Liver (tissue), 9 donors: Measurements from ENCODE around the gene S100A5. TPM values are rescaled to one million over a fixed set of nuclear protein-coding genes. Genes with fewer than 3 reads are reported as not detected.

Experiments
- DNase-seq: peaks from one replicate; pipeline ENCODE4 v3.0.0-alpha.2; 2017; ENCODE audit warnings: low spot score
- H3K27ac ChIP-seq, 2 donors: one replicate each; pipeline ENCODE4 v1.7.0; 2013; ENCODE audit warnings: inconsistent platforms in 2 of 2, low read length in 2 of 2, control low read depth in 1 of 2, low read depth in 1 of 2, mild to moderate bottlenecking in 1 of 2
- H3K27me3 ChIP-seq, 4 donors: one replicate each; pipeline versions ENCODE4 v1.6.1 to v1.7.0; 2013; ENCODE audit warnings: low read length in 3 of 4, inconsistent platforms in 1 of 4, mild to moderate bottlenecking in 1 of 4, moderate library complexity in 1 of 4; ENCODE audit not compliant: control insufficient read depth in 4 of 4, insufficient read depth in 4 of 4
- H3K36me3 ChIP-seq, 4 donors: one replicate each; pipeline versions ENCODE4 v1.6.1 to v1.7.0; 2013; ENCODE audit warnings: low read length in 3 of 4, mild to moderate bottlenecking in 3 of 4, low read depth in 1 of 4, moderate library complexity in 1 of 4; ENCODE audit not compliant: control insufficient read depth in 4 of 4, insufficient read depth in 3 of 4
- H3K4me1 ChIP-seq, 4 donors: one replicate each; pipeline versions ENCODE4 v1.6.1 to v1.7.0; 2013; ENCODE audit warnings: low read length in 3 of 4, mild to moderate bottlenecking in 3 of 4, moderate library complexity in 1 of 4; ENCODE audit not compliant: control insufficient read depth in 4 of 4, insufficient read depth in 4 of 4
- H3K4me3 ChIP-seq, 3 donors: one replicate each; pipeline versions ENCODE4 v1.6.1 to v1.7.0; 2013; ENCODE audit warnings: low read length in 3 of 3, control low read depth in 1 of 3, low read depth in 1 of 3, mild to moderate bottlenecking in 1 of 3
- H3K9ac ChIP-seq, 2 donors: one replicate each; pipeline ENCODE4 v1.7.0; 2013; ENCODE audit warnings: low read length in 2 of 2, mild to moderate bottlenecking in 2 of 2, moderate library complexity in 2 of 2, control low read depth in 1 of 2, low read depth in 1 of 2
- H3K9me3 ChIP-seq, 4 donors: one replicate each; pipeline versions ENCODE4 v1.6.1 to v1.7.0; 2013; ENCODE audit warnings: low read length in 3 of 4; ENCODE audit not compliant: control insufficient read depth in 4 of 4
- CTCF ChIP-seq: fragments of 150-350 bp; IDR thresholded peaks from 2 replicates; pipeline ENCODE4 v1.5.1; 2017; ENCODE audit warnings: improper control_type of control experiment, low read depth, low read length; ENCODE audit not compliant: missing input control
- EGR1 ChIP-seq, 2 donors: IDR thresholded peaks; 2 replicates each; pipeline ENCODE4 v1.6.1; 2016 to 2018; ENCODE audit warnings: antibody characterized with exemption in 2 of 2, low read depth in 2 of 2
- FOXA1 ChIP-seq: IDR thresholded peaks from 2 replicates; pipeline ENCODE4 v1.6.1; 2016; ENCODE audit warnings: antibody characterized with exemption
- FOXA2 ChIP-seq: IDR thresholded peaks from 2 replicates; pipeline ENCODE4 v1.6.1; 2016; ENCODE audit warnings: antibody characterized with exemption
- GABPA ChIP-seq, 2 donors: IDR thresholded peaks in 1 of 2; conservative IDR thresholded peaks in 1 of 2; 2 replicates each; pipeline ENCODE4 v1.6.1; 2016; ENCODE audit warnings: antibody characterized with exemption in 2 of 2, mild to moderate bottlenecking in 1 of 2, moderate library complexity in 1 of 2
- HNF4A ChIP-seq, 2 donors: conservative IDR thresholded peaks; 2 replicates each; pipeline ENCODE4 v1.6.1; 2016; ENCODE audit warnings: antibody characterized with exemption in 2 of 2, mild to moderate bottlenecking in 2 of 2
- HNF4G ChIP-seq: IDR thresholded peaks from 2 replicates; pipeline ENCODE4 v1.6.1; 2016; ENCODE audit warnings: antibody characterized with exemption
- JUND ChIP-seq, 2 donors: IDR thresholded peaks; 2 replicates each; pipeline ENCODE4 v1.6.1; 2016; ENCODE audit warnings: antibody characterized with exemption in 2 of 2
- NR2F2 ChIP-seq: IDR thresholded peaks from 2 replicates; pipeline ENCODE4 v1.6.1; 2016; ENCODE audit warnings: antibody characterized with exemption
- RAD21 ChIP-seq, 2 donors: IDR thresholded peaks; 2 replicates each; pipeline ENCODE4 v1.6.1; 2016; ENCODE audit warnings: antibody characterized with exemption in 2 of 2, mild to moderate bottlenecking in 2 of 2
- REST ChIP-seq: IDR thresholded peaks from 2 replicates; pipeline ENCODE4 v1.6.1; 2016; ENCODE audit warnings: antibody characterized with exemption, mild to moderate bottlenecking
- RXRA ChIP-seq, 2 donors: IDR thresholded peaks; 2 replicates each; pipeline ENCODE4 v1.6.1; 2017 to 2018; ENCODE audit warnings: antibody characterized with exemption in 2 of 2, mild to moderate bottlenecking in 1 of 2
- SP1 ChIP-seq: IDR thresholded peaks from 2 replicates; pipeline ENCODE4 v1.6.1; 2018; ENCODE audit warnings: antibody characterized with exemption, mild to moderate bottlenecking
- TAF1 ChIP-seq: conservative IDR thresholded peaks from 2 replicates; pipeline ENCODE4 v1.6.1; 2016; ENCODE audit warnings: antibody characterized with exemption, mild to moderate bottlenecking
- YY1 ChIP-seq: IDR thresholded peaks from 2 replicates; pipeline ENCODE4 v1.6.1; 2016; ENCODE audit warnings: antibody characterized with exemption, mild to moderate bottlenecking
- ZBTB33 ChIP-seq: IDR thresholded peaks from 2 replicates; pipeline ENCODE4 v1.6.1; 2016; ENCODE audit warnings: antibody characterized with exemption
- WGBS: extraction: QIAGEN DNeasy Blood & Tissue Kit; methylation state at CpG from one replicate; pipeline ENCODE4 v1.1.7; 2013; 5-methylcytosine and 5-hydroxymethylcytosine counted together
- polyA plus RNA-seq, 2 donors: library from polyadenylated mRNA; stranded (reverse) in 1 of 2; unstranded in 1 of 2; fragments of 200-250 nt in 1 of 2; fragments of >200 nt in 1 of 2; fragmentation: Nextera tagmentation in 1 of 2; extraction: Ambion mirVana in 1 of 2; gene quantifications; one replicate each; pipeline versions ENCODE4 v1.2.1 to v1.2.3, GENCODE V29; 2013 to 2015
- total RNA-seq, 2 donors: library from RNA; depleted of rRNA; stranded (reverse); fragments of >200 nt; gene quantifications; one replicate each; pipeline ENCODE4 v1.2.3, GENCODE V29; 2014
- TF ChIP-seq, protein P1 (sequence below): IDR thresholded peaks from 2 replicates; pipeline ENCODE4 v1.6.1; 2016; ENCODE audit warnings: antibody characterized with exemption
- TF ChIP-seq, protein P2 (sequence below): IDR thresholded peaks from 2 replicates; pipeline ENCODE4 v1.6.1; 2016; ENCODE audit warnings: antibody characterized with exemption
- donor health status: healthy.
- donor health status: healthy.
- donor health status: healthy.
- donor health status: healthy.
- donor health status: healthy.

S100A5 gene
- total and polyA plus RNA-seq, 4 donors, result not detected

GRCh38 chr1:153553096-153553495 lies 12.4 kb upstream of the S100A5 start:
- no peak for DNase-seq
- TF ChIP-seq TAF1, result no peak
- TF ChIP-seq, protein P1, sequence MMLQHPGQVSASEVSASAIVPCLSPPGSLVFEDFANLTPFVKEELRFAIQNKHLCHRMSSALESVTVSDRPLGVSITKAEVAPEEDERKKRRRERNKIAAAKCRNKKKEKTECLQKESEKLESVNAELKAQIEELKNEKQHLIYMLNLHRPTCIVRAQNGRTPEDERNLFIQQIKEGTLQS, result no peak
- no peak for TF ChIP-seq RAD21 (IDR thresholded peaks at IDR 0.05)
- TF ChIP-seq, protein P2, sequence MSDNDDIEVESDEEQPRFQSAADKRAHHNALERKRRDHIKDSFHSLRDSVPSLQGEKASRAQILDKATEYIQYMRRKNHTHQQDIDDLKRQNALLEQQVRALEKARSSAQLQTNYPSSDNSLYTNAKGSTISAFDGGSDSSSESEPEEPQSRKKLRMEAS, result no peak
- TF ChIP-seq SP1, result no peak
- TF ChIP-seq NR2F2, result no peak
- TF ChIP-seq EGR1 (IDR thresholded peaks at IDR 0.05; ENCODE audit: low read depth in 2 of 2), result no peak
- TF ChIP-seq GABPA (IDR thresholded peaks at IDR 0.05 in 1 of 2, conservative IDR thresholded peaks at IDR 0.05 in 1 of 2), result no peak
- TF ChIP-seq JUND (IDR thresholded peaks at IDR 0.05), result no peak
- TF ChIP-seq HNF4A (conservative IDR thresholded peaks at IDR 0.05), result no peak
- TF ChIP-seq ZBTB33, result no peak
- TF ChIP-seq FOXA1, result no peak
- TF ChIP-seq YY1, result no peak
- no peak for TF ChIP-seq CTCF
- TF ChIP-seq HNF4G, result no peak
- TF ChIP-seq REST, result no peak
- TF ChIP-seq FOXA2, result no peak
- no peak for TF ChIP-seq RXRA (IDR thresholded peaks at IDR 0.05)
- Histone ChIP-seq H3K9me3 (no peaks in the 10 kb centered on the region), H3K4me3 (no peak overlapping the region), H3K27ac (no peak overlapping the region), H3K9ac (no peak overlapping the region), H3K4me1 (no peaks in the 10 kb centered on the region), H3K27me3 (no peaks in the 10 kb centered on the region), H3K36me3 (no peaks in the 10 kb centered on the region)
- WGBS, result 90% methylated on average over 12 of the region's 12 CpGs

- no peak overlapping the region for H3K4me3 ChIP-seq
- H3K36me3 ChIP-seq, result no peaks in the 10 kb centered on the region
- no peak for DNase-seq
- no peak overlapping the region for H3K27ac ChIP-seq
- no peaks in the 10 kb centered on the region for H3K9me3 ChIP-seq
- no peaks in the 10 kb centered on the region for H3K27me3 ChIP-seq
- no peak overlapping the region for H3K9ac ChIP-seq
- no peaks in the 10 kb centered on the region for H3K4me1 ChIP-seq
- WGBS, result 93% methylated on average over 8 of the region's 8 CpGs
- TF ChIP-seq EGR1 (IDR thresholded peaks at IDR 0.05; ENCODE audit: low read depth in 2 of 2) (no peak), ZBTB33 (no peak), YY1 (no peak), JUND (IDR thresholded peaks at IDR 0.05) (no peak), RXRA (IDR thresholded peaks at IDR 0.05) (no peak), RAD21 (IDR thresholded peaks at IDR 0.05) (no peak), FOXA2 (no peak), REST (no peak), GABPA (IDR thresholded peaks at IDR 0.05 in 1 of 2, conservative IDR thresholded peaks at IDR 0.05 in 1 of 2) (no peak)
- TF ChIP-seq, protein P1, result no peak
- TF ChIP-seq, protein P2, result no peak
Observed at GRCh38 chr1:153552335-153552734, 11.6 kb upstream of the S100A5 start.
